ENCODE measurements around the gene HECTD1.
"Not testable (repeated sequence)": the region's sequence is repeated elsewhere in the genome, so short reads cannot be mapped to it uniquely, and the experiment has no call there.

HECTD1 gene

GRCh38 chr14:31192544-31192943, 15.0 kb downstream of the HECTD1 start:
- not testable (repeated sequence) for DNase-seq

GRCh38 chr14:31190717-31191263, 16.8 kb downstream of the HECTD1 start:
- DNase-seq, result no peak

- DNase-seq, result no peak
These were observed 17.4 kb downstream of the HECTD1 start for GRCh38 chr14:31190219-31190603.

GRCh38 chr14:31189346-31190218, 18.0 kb downstream of the HECTD1 start:
- DNase-seq, result no peak

GRCh38 chr14:31188744-31189143, 18.8 kb downstream of the HECTD1 start:
- no peak for DNase-seq

GRCh38 chr14:31182016-31182415, 25.6 kb downstream of the HECTD1 start:
- DNase-seq, result not testable (repeated sequence)

GRCh38 chr14:31181271-31181670, 26.3 kb downstream of the HECTD1 start:
- DNase-seq, result no peak

GRCh38 chr14:31180299-31181051, 27.1 kb downstream of the HECTD1 start:
- DNase-seq, result no peak

GRCh38 chr14:31174433-31174832, 33.2 kb downstream of the HECTD1 start:
- no peak for DNase-seq

GRCh38 chr14:31173120-31173837, 34.3 kb downstream of the HECTD1 start:
- DNase-seq, result no peak

- no peak for DNase-seq
These were observed 35.5 kb downstream of the HECTD1 start for GRCh38 chr14:31172084-31172483.

GRCh38 chr14:31170411-31170810, 37.2 kb downstream of the HECTD1 start:
- DNase-seq, result no peak

- DNase-seq, result no peak
These were observed 37.7 kb downstream of the HECTD1 start for GRCh38 chr14:31169877-31170276.

- no peak for DNase-seq
These were observed 40.6 kb downstream of the HECTD1 start for GRCh38 chr14:31167032-31167431.

GRCh38 chr14:31166271-31166561, 41.4 kb downstream of the HECTD1 start:
- no peak for DNase-seq

- no peak for DNase-seq
These were observed 43.5 kb downstream of the HECTD1 start for GRCh38 chr14:31164115-31164514.

- no peak for DNase-seq
These were observed 44.5 kb downstream of the HECTD1 start for GRCh38 chr14:31162910-31163649.

- no peak for DNase-seq
These were observed 46.3 kb downstream of the HECTD1 start for GRCh38 chr14:31161274-31161673.

- DNase-seq, result no peak
These were observed 47.8 kb downstream of the HECTD1 start for GRCh38 chr14:31159682-31160296.

- no peak for DNase-seq
These were observed 52.6 kb downstream of the HECTD1 start for GRCh38 chr14:31154956-31155355.

- no peak for DNase-seq
These were observed 65.0 kb downstream of the HECTD1 start for GRCh38 chr14:31142455-31143087.
